Measurements from ENCODE around the gene SLC44A1. TPM values are rescaled to one million over a fixed set of nuclear protein-coding genes. Genes with fewer than 3 reads are reported as not detected.

The SLC44A1 gene
- total and polyA plus RNA-seq, 2 of the 13 experiments (the other 11 are each of a cell fraction or from before 2014, with no cell fraction given), result 21.4 to 40.8 TPM

DNA sequence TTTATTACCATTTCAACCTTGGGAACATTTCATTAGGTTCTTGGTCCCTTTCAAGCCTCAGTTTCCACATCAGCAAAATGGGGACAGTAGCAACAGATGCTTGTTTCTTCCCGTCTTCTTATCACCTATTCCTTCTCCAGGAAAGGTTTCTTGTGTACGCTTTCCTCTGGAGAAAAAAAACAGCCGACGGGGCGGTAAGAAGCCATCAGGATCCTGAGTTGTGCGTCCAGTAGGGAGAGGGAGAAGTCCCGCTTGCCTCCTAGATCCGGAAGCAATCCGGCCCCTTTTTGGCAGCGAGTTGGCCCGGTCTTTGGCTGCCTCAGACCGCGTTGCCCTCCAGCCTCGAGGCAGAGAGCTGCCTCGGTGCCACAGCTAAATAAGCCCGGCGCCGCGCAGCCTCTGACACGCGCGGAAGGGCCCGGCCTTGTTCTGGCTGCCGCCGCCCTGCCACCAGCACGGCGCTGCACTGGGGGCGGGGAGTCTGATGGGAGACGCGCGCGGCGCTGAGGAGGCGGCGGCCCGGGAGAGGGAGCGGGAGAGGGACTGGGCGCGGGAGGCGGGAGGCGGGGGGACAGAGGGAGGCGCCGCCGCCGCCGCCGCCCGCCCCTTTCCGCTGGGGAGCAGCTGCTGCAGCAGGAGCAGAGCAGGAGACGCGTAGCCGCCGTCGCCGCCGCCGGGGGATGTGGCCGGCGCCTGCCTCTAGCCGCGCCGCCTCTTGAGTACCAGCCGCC is at the start of gene SLC44A1 (continued):
- TF ChIP-seq NFKBIZ (CRISPR knock-in tag; IDR thresholded peaks at IDR 0.05) (peak; percentile 90), ISL2 (CRISPR knock-in tag; IDR thresholded peaks at IDR 0.05) (peak; percentile 89), EZH2 (conservative IDR thresholded peaks at IDR 0.05; ENCODE audit: low read depth, low read length) (no peak), ZNF501 (CRISPR knock-in tag; IDR thresholded peaks at IDR 0.05) (peak; percentile 96), ZNF549 (CRISPR knock-in tag; IDR thresholded peaks at IDR 0.05) (no peak), NPAS2 (CRISPR knock-in tag; IDR thresholded peaks at IDR 0.05; ENCODE audit: borderline replicate concordance) (no peak), ZFX (CRISPR knock-in tag; IDR thresholded peaks at IDR 0.05; ENCODE audit: low read depth) (peak; percentile 97)
- TF ChIP-seq, protein P1, sequence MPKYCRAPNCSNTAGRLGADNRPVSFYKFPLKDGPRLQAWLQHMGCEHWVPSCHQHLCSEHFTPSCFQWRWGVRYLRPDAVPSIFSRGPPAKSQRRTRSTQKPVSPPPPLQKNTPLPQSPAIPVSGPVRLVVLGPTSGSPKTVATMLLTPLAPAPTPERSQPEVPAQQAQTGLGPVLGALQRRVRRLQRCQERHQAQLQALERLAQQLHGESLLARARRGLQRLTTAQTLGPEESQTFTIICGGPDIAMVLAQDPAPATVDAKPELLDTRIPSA (CRISPR knock-in tag; IDR thresholded peaks at IDR 0.05; ENCODE audit: borderline replicate concordance), result 0 out of 2 replicates have a peak, but pooled peaks have one; percentile 86
- TF ChIP-seq, protein P2, sequence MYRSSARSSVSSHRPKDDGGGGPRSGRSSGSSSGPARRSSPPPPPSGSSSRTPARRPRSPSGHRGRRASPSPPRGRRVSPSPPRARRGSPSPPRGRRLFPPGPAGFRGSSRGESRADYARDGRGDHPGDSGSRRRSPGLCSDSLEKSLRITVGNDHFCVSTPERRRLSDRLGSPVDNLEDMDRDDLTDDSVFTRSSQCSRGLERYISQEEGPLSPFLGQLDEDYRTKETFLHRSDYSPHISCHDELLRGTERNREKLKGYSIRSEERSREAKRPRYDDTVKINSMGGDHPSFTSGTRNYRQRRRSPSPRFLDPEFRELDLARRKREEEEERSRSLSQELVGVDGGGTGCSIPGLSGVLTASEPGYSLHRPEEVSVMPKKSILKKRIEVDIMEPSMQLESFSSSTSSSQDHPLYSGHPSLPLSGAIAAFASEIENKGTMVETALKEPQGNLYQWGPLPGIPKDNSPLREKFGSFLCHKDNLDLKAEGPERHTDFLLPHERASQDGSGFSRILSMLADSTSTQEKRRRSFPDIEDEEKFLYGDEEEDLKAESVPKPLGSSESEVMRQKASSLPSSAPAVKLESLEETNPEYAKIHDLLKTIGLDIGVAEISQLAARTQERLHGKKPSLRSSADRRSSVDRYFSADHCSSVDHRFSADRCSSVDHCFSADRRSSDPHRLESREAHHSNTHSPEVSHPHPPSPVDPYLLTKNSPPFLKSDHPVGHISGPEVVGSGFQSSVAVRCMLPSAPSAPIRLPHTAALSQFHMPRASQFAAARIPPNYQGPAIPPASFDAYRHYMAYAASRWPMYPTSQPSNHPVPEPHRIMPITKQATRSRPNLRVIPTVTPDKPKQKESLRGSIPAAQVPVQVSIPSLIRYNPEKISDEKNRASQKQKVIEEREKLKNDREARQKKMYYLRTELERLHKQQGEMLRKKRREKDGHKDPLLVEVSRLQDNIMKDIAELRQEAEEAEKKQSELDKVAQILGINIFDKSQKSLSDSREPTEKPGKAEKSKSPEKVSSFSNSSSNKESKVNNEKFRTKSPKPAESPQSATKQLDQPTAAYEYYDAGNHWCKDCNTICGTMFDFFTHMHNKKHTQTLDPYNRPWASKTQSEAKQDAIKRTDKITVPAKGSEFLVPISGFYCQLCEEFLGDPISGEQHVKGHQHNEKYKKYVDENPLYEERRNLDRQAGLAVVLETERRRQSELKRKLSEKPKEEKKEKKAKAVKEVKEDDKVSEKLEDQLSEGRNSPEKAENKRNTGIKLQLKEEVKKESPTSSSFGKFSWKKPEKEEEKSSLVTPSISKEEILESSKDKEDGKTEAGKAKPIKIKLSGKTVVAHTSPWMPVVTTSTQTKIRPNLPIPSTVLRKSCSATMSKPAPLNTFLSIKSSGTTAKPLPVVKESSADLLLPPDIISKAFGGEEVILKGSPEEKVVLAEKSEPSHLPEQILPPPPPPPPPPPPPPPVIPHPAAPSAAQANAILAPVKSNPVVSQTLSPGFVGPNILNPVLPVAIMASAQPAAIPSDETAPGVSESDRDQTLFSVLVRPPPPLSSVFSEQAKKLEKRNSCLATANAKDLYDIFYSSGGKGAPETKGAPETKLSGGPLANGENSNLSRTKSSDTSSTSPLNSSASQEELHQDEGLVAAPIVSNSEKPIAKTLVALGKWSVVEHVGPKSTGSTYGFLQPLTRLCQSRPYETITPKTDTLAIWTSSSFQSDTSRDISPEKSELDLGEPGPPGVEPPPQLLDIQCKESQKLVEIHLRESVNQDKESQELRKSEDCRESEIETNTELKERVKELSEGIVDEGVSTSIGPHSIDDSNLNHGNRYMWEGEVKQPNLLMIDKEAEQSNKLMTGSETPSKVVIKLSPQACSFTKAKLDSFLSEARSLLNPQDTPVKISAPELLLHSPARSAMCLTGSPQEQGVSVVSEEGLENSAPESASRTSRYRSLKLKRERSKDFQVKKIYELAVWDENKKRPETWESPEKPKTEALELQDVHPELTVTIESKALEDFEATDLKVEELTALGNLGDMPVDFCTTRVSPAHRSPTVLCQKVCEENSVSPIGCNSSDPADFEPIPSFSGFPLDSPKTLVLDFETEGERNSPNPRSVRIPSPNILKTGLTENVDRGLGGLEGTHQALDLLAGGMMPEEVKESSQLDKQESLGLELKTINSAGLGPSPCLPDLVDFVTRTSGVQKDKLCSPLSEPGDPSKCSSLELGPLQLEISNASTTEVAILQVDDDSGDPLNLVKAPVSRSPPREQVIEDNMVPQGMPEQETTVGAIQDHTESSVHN (CRISPR knock-in tag; IDR thresholded peaks at IDR 0.05), result peak; percentile 95; the same call in 1 of the 2 replicates
- TF ChIP-seq, protein P3, sequence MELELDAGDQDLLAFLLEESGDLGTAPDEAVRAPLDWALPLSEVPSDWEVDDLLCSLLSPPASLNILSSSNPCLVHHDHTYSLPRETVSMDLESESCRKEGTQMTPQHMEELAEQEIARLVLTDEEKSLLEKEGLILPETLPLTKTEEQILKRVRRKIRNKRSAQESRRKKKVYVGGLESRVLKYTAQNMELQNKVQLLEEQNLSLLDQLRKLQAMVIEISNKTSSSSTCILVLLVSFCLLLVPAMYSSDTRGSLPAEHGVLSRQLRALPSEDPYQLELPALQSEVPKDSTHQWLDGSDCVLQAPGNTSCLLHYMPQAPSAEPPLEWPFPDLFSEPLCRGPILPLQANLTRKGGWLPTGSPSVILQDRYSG (CRISPR knock-in tag; IDR thresholded peaks at IDR 0.05), result 0 out of 2 replicates have a peak, but pooled peaks have one; percentile 36
